Mesenchymal stem cell (in vitro differentiated cells and primary cell): ENCODE data around the gene RAD51B.

ENCODE experiments used
- DNase-seq: peaks from one replicate; pipeline ENCODE4 v3.0.0-alpha.2; 2013
- H2AFZ ChIP-seq: one replicate; pipeline ENCODE4 v1.6.1; 2013; ENCODE audit warnings: low read depth, mild to moderate bottlenecking, control low read depth, inconsistent platforms, low read length, moderate library complexity
- H2AK5ac ChIP-seq: 2 replicates; pipeline ENCODE4 v1.6.1; 2013; ENCODE audit warnings: low read length, moderate library complexity, mild to moderate bottlenecking, inconsistent platforms; ENCODE audit not compliant: severe bottlenecking
- H2BK120ac ChIP-seq: one replicate; pipeline ENCODE4 v1.6.1; 2013; ENCODE audit warnings: low read depth, mild to moderate bottlenecking, inconsistent platforms, low read length, moderate library complexity
- H2BK12ac ChIP-seq, 2 experiments: one replicate each; pipeline ENCODE4 v1.6.1; 2013; ENCODE audit warnings: inconsistent platforms in 2 of 2, low read length in 2 of 2, mild to moderate bottlenecking in 2 of 2, moderate library complexity in 2 of 2, control low read depth in 1 of 2
- H2BK15ac ChIP-seq: one replicate; pipeline ENCODE4 v1.6.1; 2013; ENCODE audit warnings: mild to moderate bottlenecking, low read depth, inconsistent platforms; ENCODE audit not compliant: poor library complexity, severe bottlenecking
- H2BK5ac ChIP-seq: 2 replicates; pipeline ENCODE4 v1.6.1; 2013; ENCODE audit warnings: low read depth, mild to moderate bottlenecking, low read length, control low read depth, inconsistent platforms; ENCODE audit not compliant: poor library complexity, severe bottlenecking
- H3K14ac ChIP-seq, 2 experiments: one replicate each; pipeline ENCODE4 v1.6.1; 2013; ENCODE audit warnings: inconsistent platforms in 2 of 2, low read length in 2 of 2, control low read depth in 1 of 2, mild to moderate bottlenecking in 1 of 2, moderate library complexity in 1 of 2
- H3K18ac ChIP-seq, 2 experiments: one replicate each; pipeline ENCODE4 v1.6.1; 2013; ENCODE audit warnings: inconsistent platforms in 2 of 2, low read length in 2 of 2, control low read depth in 1 of 2, low read depth in 1 of 2, mild to moderate bottlenecking in 1 of 2
- H3K23ac ChIP-seq, 2 experiments: one replicate each; pipeline ENCODE4 v1.6.1; 2013; ENCODE audit warnings: inconsistent platforms in 2 of 2, low read length in 2 of 2, mild to moderate bottlenecking in 2 of 2, moderate library complexity in 2 of 2, control low read depth in 1 of 2
- H3K27ac ChIP-seq: 2 replicates; pipeline ENCODE4 v1.5.1; 2013; ENCODE audit warnings: mild to moderate bottlenecking, moderate library complexity, low read length, control low read depth, inconsistent platforms; ENCODE audit not compliant: poor library complexity, severe bottlenecking
- H3K27me3 ChIP-seq, 2 experiments: 2 replicates each; pipeline versions ENCODE4 v1.6.1 to v1.7.0; 2013; ENCODE audit warnings: low read length in 2 of 2, mild to moderate bottlenecking in 2 of 2, moderate library complexity in 2 of 2, control low read depth in 1 of 2, inconsistent platforms in 1 of 2; ENCODE audit not compliant: control insufficient read depth in 1 of 2, insufficient read depth in 1 of 2
- H3K36me3 ChIP-seq, 2 experiments: 2 replicates each; pipeline versions ENCODE4 v1.6.1 to v1.7.0; 2013; ENCODE audit warnings: low read length in 2 of 2, control low read depth in 1 of 2, inconsistent platforms in 1 of 2, low read depth in 1 of 2, mild to moderate bottlenecking in 1 of 2; ENCODE audit not compliant: insufficient read depth in 2 of 2, control insufficient read depth in 1 of 2
- H3K4ac ChIP-seq, 2 experiments: one replicate each; pipeline ENCODE4 v1.6.1; 2013; ENCODE audit warnings: inconsistent platforms in 2 of 2, low read length in 2 of 2, mild to moderate bottlenecking in 2 of 2, moderate library complexity in 2 of 2, control low read depth in 1 of 2, low read depth in 1 of 2
- H3K4me1 ChIP-seq: 2 replicates; pipeline ENCODE4 v1.6.1; 2013; ENCODE audit warnings: low read depth, low read length, control low read depth; ENCODE audit not compliant: control insufficient read depth, insufficient read depth
- H3K4me2 ChIP-seq: 2 replicates; pipeline ENCODE4 v1.6.1; 2013; ENCODE audit warnings: low read length, mild to moderate bottlenecking, inconsistent platforms; ENCODE audit not compliant: poor library complexity, severe bottlenecking
- H3K4me3 ChIP-seq, 2 experiments: 2 replicates each; pipeline versions ENCODE4 v1.5.1 to v1.7.0; 2013; ENCODE audit warnings: low read length in 2 of 2, mild to moderate bottlenecking in 2 of 2, control low read depth in 1 of 2, low read depth in 1 of 2; ENCODE audit not compliant: insufficient read depth in 1 of 2
- H3K79me1 ChIP-seq: replicated peaks from 2 replicates; pipeline ENCODE4 v1.6.1; 2013; ENCODE audit warnings: mild to moderate bottlenecking, control low read depth, low read length, inconsistent platforms; ENCODE audit not compliant: poor library complexity, severe bottlenecking
- H3K9ac ChIP-seq: 2 replicates; pipeline ENCODE4 v1.7.0; 2013; ENCODE audit warnings: mild to moderate bottlenecking, low read length, moderate library complexity
- H3K9me3 ChIP-seq: 2 replicates; pipeline ENCODE4 v1.7.0; 2013; ENCODE audit warnings: mild to moderate bottlenecking, low read length; ENCODE audit not compliant: control insufficient read depth
- H4K8ac ChIP-seq: one replicate; pipeline ENCODE4 v1.6.1; 2013; ENCODE audit warnings: inconsistent platforms, mild to moderate bottlenecking, low read length, moderate library complexity
- H4K91ac ChIP-seq: one replicate; pipeline ENCODE4 v1.6.1; 2013; ENCODE audit warnings: mild to moderate bottlenecking, low read length, inconsistent platforms
- WGBS: methylation state at CpG from one replicate; pipeline ENCODE4 v1.1.7; 2013; ENCODE audit warnings: mixed read lengths; 5-methylcytosine and 5-hydroxymethylcytosine counted together

Gene RAD51B

DNA sequence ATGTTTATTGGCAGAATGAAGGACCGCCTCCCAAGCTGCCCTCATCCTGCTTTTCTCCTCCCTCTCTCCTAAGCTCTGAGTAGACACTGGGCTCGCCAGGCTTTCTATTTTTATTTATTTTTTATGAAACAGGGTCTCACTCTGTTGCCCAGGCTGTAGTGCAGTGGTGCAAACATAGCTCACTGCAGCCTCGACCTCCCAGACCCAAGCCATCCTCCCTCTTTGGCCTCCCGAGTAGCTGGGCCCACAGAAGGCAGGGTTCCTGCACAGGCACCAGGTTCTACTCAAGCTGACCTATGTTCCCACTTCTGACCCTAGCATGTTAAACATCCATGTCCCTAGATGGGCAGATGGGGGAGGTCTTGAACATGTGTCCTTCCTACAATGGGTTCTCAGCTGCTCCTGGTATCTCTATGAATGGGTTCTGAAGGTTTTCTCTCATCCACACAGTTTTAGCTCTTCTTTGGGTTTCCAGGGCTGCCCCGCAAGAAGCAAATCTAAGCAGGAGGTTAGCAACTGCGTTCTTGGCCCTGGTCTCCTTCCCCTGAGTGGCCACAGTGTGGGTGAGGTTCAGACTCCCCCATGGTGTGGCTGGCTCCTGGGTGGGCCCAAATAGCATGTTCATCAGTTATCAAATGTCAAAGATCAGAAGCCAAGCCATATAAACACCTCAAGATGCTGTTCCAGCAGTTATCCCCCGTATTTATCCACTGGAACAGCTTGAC, 805.9 kb downstream of the RAD51B start:
- Histone ChIP-seq H3K79me1 (no peaks in the 10 kb centered on the region), H3K4ac (no peak overlapping the region), H3K18ac (peak overlapping the region in 1 of 2 experiments; percentile 38), H3K9ac (no peak overlapping the region), H3K4me3 (no peak overlapping the region), H4K91ac (no peak overlapping the region), H2AK5ac (no peak overlapping the region), H2BK12ac (peak overlapping the region in 1 of 2 experiments; percentile 94), H3K4me1 (peaks cover 5% of the 10 kb centered on the region), H3K9me3 (no peaks in the 10 kb centered on the region), H2BK5ac (no peak overlapping the region), H3K36me3 (no peaks in the 10 kb centered on the region), H3K14ac (no peak overlapping the region), H4K8ac (no peak overlapping the region), H3K4me2 (no peak overlapping the region), H3K23ac (no peak overlapping the region), H3K27me3 (no peaks in the 10 kb centered on the region), H2AFZ (no peak overlapping the region), H2BK15ac (no peak overlapping the region), H3K27ac (no peak overlapping the region), H2BK120ac (no peak overlapping the region)
- WGBS = 90% methylated on average over 7 of the region's 7 CpGs
- no peak for DNase-seq

DNA sequence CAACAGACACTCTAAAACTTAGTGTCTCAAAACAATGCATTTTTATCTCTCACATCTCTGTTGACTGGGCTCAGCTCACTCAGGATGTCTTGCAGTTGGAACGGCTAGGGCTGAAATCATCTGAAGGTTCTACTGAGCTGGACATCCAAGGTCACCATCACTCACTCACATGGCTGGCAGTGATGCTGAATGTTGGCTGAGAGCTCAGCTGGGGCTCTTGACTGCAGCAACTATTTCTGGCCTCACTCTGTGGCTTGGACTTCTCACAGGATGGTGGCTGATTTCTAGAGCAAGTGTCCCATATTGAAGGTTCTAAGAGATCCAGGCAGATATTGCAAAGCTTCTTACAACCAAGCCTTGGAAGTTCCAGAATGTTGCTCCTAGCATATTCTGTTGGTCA, 806.8 kb downstream of the RAD51B start:
- Histone ChIP-seq H4K91ac (no peak overlapping the region), H3K4ac (no peak overlapping the region)

DNA sequence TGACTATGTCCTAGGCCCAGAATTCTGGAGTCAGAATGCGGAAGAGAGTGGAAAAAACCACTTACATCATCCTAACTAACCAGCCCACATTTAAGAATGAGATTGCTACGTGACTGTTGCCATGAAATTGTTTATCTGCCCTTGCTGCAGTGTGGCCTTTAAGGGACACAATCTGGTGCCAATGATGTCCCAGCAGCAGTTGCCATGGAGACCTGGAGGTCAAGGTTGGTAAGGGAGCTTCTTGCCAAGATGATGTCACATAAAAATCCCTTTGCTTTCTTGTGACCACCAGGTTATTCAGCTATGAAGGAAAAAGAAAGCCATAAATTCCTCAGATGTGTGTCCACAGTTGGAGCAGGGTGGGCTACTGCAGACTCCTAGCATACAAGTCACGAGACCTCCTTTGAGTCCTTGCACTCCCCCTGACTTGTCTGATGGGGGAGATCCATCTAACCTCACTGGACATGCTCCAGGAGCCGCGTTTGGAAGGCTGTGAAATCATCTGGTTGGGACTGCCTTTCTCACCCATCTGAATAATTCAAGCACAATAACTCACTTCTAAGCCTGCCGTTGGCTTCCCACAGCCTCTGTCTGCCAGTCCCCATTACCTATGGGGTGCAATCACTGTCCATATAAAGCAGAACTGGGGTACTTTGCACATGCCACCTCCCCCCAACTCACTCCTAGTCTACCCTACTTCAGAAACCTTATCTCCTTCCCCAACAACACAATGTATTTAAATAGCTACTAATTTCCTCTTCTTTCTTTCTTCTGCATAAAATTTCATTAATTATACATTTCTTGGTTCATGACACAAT, 807.7 kb downstream of the RAD51B start:
- Histone ChIP-seq H3K36me3 (no peaks in the 10 kb centered on the region), H3K4me3 (no peak overlapping the region), H3K27me3 (no peaks in the 10 kb centered on the region), H2BK12ac (peak overlapping the region; percentile 81 to 88), H2BK120ac (no peak overlapping the region), H2AK5ac (peak overlapping the region; percentile 86), H2BK15ac (peak overlapping the region; percentile 64), H3K18ac (peak overlapping the region; percentile 16 to 68), H2AFZ (no peak overlapping the region), H3K23ac (no peak overlapping the region), H3K4me1 (peaks cover 5% of the 10 kb centered on the region), H3K27ac (no peak overlapping the region), H3K4me2 (no peak overlapping the region), H3K9ac (no peak overlapping the region), H2BK5ac (no peak overlapping the region), H3K9me3 (no peaks in the 10 kb centered on the region), H4K8ac (peak overlapping the region; percentile 73), H3K79me1 (no peaks in the 10 kb centered on the region), H4K91ac (peak overlapping the region; percentile 4), H3K14ac (peak overlapping the region in 1 of 2 experiments; percentile 41), H3K4ac (peak overlapping the region in 1 of 2 experiments; percentile 55)
- 85% methylated on average over 6 of the region's 6 CpGs for WGBS
- peak; percentile 56 for DNase-seq

More for the DNA sequence above, 806.8 kb downstream of the RAD51B start:
- H3K36me3 ChIP-seq = no peaks in the 10 kb centered on the region
- no peak overlapping the region for H3K4me3 ChIP-seq
- no peak overlapping the region for H3K4me2 ChIP-seq
- no peak overlapping the region for H2BK15ac ChIP-seq
- no peak overlapping the region for H2AFZ ChIP-seq
- WGBS = 86% methylated on average over 1 of the region's 1 CpG
- H2BK5ac ChIP-seq = no peak overlapping the region
- H3K14ac ChIP-seq = no peak overlapping the region
- no peak overlapping the region for H4K8ac ChIP-seq
- no peak overlapping the region for H3K23ac ChIP-seq
- no peaks in the 10 kb centered on the region for H3K79me1 ChIP-seq
- H2BK12ac ChIP-seq = peak overlapping the region in 1 of 2 experiments; percentile 49
- H3K9me3 ChIP-seq = no peaks in the 10 kb centered on the region
- H3K9ac ChIP-seq = no peak overlapping the region
- no peak overlapping the region for H2BK120ac ChIP-seq
- peak overlapping the region in 1 of 2 experiments; percentile 54 for H3K18ac ChIP-seq
- no peak for DNase-seq
- peaks cover 5% of the 10 kb centered on the region for H3K4me1 ChIP-seq
- H2AK5ac ChIP-seq = no peak overlapping the region
- no peaks in the 10 kb centered on the region for H3K27me3 ChIP-seq
- H3K27ac ChIP-seq = no peak overlapping the region
